ENCODE data around the gene SEC61B.
"Not testable (repeated sequence)": the region's sequence is repeated elsewhere in the genome, so short reads cannot be mapped to it uniquely, and the experiment has no call there.

SEC61B gene

GRCh38 chr9:99190597-99191283 lies 31.3 kb upstream of the SEC61B start:
- in situ Hi-C loops (cut with MboI; ENCODE audit: low sequenced_read_pairs) = no loop called here

GRCh38 chr9:99192786-99193465 lies 29.2 kb upstream of the SEC61B start:
- in situ Hi-C loops (cut with MboI; ENCODE audit: low sequenced_read_pairs) = no loop called here

- in situ Hi-C loops (cut with MboI; ENCODE audit: low sequenced_read_pairs) = no loop called here
Measured at GRCh38 chr9:99193466-99193821, 28.6 kb upstream of the SEC61B start.

GRCh38 chr9:99196484-99196883 lies 25.6 kb upstream of the SEC61B start:
- in situ Hi-C loops (cut with MboI; ENCODE audit: low sequenced_read_pairs) = not testable (repeated sequence)

GRCh38 chr9:99197124-99197630 lies 24.9 kb upstream of the SEC61B start:
- in situ Hi-C loops (cut with MboI; ENCODE audit: low sequenced_read_pairs) = no loop called here

- in situ Hi-C loops (cut with MboI; ENCODE audit: low sequenced_read_pairs) = no loop called here
Measured at GRCh38 chr9:99197987-99198386, 24.1 kb upstream of the SEC61B start.

GRCh38 chr9:99199938-99200539 lies 22.0 kb upstream of the SEC61B start:
- in situ Hi-C loops (cut with MboI; ENCODE audit: low sequenced_read_pairs) = no loop called here

- in situ Hi-C loops (cut with MboI; ENCODE audit: low sequenced_read_pairs) = no loop called here
Measured at GRCh38 chr9:99201603-99202002, 20.5 kb upstream of the SEC61B start.

GRCh38 chr9:99210572-99210971 lies 11.5 kb upstream of the SEC61B start:
- in situ Hi-C loops (cut with MboI; ENCODE audit: low sequenced_read_pairs) = no loop called here

- in situ Hi-C loops (cut with MboI; ENCODE audit: low sequenced_read_pairs) = no loop called here
Measured at GRCh38 chr9:99211746-99212145, 10.3 kb upstream of the SEC61B start.

- in situ Hi-C loops (cut with MboI; ENCODE audit: low sequenced_read_pairs) = no loop called here
Measured at GRCh38 chr9:99213197-99213596, 8.9 kb upstream of the SEC61B start.

- in situ Hi-C loops (cut with MboI; ENCODE audit: low sequenced_read_pairs) = no loop called here
Measured at GRCh38 chr9:99216073-99216472, 6.0 kb upstream of the SEC61B start.

GRCh38 chr9:99220011-99220410 lies 2.1 kb upstream of the SEC61B start:
- in situ Hi-C loops (cut with MboI; ENCODE audit: low sequenced_read_pairs) = no loop called here

GRCh38 chr9:99221266-99221620 lies 839 bp upstream of the SEC61B start:
- in situ Hi-C loops (cut with MboI; ENCODE audit: low sequenced_read_pairs) = no loop called here

- in situ Hi-C loops (cut with MboI; ENCODE audit: low sequenced_read_pairs) = no loop called here
Measured at GRCh38 chr9:99222416-99223270, 561 bp downstream of the SEC61B start.

GRCh38 chr9:99224445-99224844 lies 2.4 kb downstream of the SEC61B start:
- in situ Hi-C loops (cut with MboI; ENCODE audit: low sequenced_read_pairs) = no loop called here

- in situ Hi-C loops (cut with MboI; ENCODE audit: low sequenced_read_pairs) = no loop called here
Measured at GRCh38 chr9:99226054-99226453, 4.0 kb downstream of the SEC61B start.

GRCh38 chr9:99230206-99230605 lies 8.1 kb downstream of the SEC61B start:
- in situ Hi-C loops (cut with MboI; ENCODE audit: low sequenced_read_pairs) = no loop called here

GRCh38 chr9:99231711-99232110 lies 9.6 kb downstream of the SEC61B start:
- in situ Hi-C loops (cut with MboI; ENCODE audit: low sequenced_read_pairs) = no loop called here

GRCh38 chr9:99234618-99235017 lies 12.5 kb downstream of the SEC61B start:
- in situ Hi-C loops (cut with MboI; ENCODE audit: low sequenced_read_pairs) = no loop called here

GRCh38 chr9:99235069-99235468 lies 13.0 kb downstream of the SEC61B start:
- in situ Hi-C loops (cut with MboI; ENCODE audit: low sequenced_read_pairs) = no loop called here

Data from hTERT RPE-1 (cell line).